HG02798 (cell line): ENCODE data around the gene AIRE.
"Not testable (repeated sequence)": the region's sequence is repeated elsewhere in the genome, so short reads cannot be mapped to it uniquely, and the experiment has no call there.

Experiments
- ATAC-seq: cut with Tn5 transposase; IDR thresholded peaks from one replicate; pipeline ENCODE4 v1.9.1; 2021; ENCODE audit warnings: mild to moderate bottlenecking; ENCODE audit not compliant: unreplicated experiment, poor library complexity

The AIRE gene

DNA sequence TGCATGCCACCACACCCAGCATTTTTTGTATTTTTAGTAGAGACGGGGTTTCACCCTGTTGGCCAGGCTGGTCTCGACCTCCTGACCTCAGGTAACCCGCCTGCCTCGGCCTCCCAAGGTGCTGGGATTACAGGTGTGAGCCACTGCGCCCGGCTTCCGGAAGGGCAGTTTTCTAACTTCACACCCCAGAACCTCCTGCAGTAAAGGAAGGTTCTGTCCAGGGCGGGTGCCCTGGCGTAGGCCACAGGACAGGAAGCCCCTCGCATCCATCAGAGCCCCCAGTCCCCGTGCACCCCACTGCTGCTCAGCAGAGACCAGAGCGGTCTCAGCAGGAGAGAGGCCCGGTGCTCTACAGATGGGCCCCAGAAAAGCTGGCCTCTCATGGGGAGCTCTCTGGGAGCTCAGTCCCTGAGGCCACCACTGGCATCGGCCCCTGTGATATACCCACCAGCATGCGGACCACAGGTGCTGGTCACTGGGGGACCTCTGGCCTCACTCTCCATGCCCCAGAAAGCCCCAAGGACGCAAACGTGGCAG, 19.9 kb upstream of the AIRE start:
- ATAC-seq = no peak

DNA sequence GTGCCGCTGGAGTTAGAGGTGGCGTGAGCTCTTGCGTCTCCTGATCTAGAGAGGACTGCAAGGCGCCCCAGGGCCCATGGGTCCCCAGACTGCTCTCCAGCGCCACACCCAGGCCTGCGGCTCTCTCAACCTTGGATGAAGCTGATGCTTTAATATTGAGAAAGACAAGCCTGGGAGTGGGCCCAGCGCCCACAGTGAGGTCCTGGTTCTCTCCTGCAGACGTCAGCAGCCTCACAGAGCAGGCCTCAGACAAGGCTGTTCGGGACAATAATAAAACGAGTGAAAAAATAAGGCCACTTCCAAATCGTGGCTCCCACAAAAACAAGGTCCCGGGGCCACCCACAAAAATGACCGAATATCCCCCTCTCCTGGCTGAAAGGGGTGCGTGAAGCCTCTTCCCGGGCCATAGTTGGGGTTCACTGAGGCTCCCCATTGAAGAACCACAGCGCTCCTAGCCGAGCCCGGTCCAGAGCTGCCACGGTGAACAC, 18.0 kb upstream of the AIRE start:
- no peak for ATAC-seq

DNA sequence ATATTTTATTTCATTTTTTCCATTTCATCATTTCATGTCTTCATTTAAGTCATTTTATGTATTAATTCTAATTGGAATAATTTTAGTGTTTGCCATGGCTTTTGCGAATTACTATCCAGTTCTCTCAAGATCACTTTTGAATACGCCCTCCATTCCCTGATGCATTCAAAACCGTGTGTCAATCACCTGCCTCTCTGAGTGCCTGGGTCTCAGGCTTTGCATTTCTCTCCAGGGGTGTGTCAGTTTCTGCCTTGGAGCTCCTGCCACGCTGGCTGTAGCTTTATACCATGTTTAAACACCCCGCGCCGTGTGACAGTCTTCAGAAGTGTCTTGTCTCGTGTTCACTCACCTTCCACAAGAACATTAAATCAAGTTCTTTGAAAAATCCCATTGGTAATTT, 16.6 kb upstream of the AIRE start:
- ATAC-seq = no peak

DNA sequence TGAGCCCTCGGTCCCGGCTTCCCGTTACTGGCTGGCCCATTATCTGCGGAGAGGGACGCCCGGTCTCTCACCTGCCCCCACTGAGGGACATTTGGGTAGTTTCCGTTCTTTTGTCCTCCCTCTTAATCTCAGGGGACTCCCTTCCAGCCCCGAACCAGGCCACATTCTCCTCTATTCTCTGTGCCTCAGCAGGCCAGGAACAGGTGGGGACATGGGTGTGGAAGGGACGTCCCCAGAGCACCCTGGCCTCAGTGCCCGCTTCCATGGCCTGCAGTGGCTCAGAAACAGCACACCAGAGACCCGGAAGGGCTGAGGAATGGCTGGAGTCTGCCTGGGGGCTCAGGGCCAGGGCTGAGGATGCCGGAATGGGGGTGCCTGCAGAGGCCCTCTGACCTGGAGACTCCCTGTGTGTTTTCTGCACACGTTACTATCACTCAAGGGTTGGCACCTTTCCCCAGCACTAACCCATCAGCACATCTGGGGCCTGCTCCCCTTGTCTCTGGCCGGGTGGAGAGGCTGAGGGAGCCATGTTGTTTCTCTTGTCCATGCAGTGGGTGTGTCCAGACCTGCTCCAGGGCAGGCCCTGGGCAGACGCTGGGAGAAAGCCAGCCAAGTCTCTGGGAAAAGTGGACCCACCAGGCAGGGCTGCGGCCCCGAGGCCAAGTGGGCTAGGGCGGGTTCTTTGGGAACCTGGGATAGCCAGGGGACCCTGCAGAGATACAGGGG, 14.0 kb upstream of the AIRE start:
- ATAC-seq = no peak

DNA sequence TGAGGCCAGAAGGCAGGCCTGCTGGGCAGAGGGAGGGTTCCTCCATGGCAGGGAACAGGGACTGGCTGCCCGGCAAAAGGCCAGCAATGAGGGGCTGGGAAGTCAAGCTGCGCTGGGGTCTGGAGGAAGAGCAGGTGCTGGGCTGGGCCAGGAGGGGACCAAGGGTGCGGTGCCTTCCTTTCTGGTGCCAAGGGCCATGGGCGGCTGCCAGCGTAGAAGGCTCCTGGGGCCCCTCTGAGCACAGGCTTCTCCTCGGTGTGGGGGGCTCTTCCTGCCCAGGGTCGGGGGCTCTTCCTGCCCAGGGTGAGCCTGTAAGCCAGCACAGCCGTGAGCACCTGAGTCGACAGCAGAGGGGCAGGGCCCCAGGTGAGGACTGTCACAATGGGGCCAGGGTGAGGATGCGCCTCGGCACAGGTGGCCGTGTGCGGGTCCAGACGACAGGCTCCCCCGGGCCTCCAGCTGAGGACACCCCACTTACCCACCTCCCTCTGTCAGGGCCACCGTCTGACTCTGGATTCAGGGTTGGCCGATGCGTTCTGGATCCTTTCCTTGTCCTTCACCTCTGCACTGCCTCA, 13.3 kb upstream of the AIRE start:
- no peak for ATAC-seq

DNA sequence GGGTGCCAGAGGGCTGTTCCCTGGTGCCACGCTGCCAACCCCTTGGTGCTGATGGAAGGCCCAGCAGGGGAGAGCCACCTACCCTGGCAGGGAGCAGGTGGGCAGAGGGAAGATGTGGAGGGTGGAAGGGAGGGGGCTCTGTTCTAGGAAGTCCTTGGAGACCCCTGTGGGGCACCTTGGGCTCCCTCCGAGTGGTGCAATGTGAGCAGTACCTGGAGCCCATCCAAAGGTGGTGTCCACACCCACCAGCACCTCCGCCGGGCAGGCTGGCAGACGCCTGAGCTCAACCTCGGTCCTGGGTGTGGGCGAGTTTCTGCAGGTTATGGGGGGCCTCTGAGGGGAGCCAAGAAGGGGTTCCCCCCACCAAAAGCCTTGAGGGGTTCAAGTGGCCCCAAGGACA, 12.6 kb upstream of the AIRE start:
- no peak for ATAC-seq

DNA sequence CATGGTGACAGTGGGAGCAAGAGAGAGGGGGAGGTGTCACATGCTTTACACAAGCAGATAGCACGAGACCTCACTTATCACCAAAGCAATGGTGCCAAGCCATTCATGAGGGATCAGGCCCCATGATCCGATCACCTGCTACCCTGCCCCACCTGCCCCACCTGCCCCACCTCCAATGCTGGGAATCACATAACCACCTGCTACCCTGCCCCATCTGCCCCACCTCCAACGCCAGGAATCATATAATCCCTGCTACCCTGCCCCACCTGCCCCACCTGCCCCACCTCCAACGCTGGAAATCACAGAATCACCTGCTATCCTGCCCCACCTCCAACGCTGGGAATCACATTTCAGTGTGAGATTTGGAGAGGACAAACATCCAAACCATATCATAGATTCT, 10.6 kb upstream of the AIRE start:
- ATAC-seq = no peak

DNA sequence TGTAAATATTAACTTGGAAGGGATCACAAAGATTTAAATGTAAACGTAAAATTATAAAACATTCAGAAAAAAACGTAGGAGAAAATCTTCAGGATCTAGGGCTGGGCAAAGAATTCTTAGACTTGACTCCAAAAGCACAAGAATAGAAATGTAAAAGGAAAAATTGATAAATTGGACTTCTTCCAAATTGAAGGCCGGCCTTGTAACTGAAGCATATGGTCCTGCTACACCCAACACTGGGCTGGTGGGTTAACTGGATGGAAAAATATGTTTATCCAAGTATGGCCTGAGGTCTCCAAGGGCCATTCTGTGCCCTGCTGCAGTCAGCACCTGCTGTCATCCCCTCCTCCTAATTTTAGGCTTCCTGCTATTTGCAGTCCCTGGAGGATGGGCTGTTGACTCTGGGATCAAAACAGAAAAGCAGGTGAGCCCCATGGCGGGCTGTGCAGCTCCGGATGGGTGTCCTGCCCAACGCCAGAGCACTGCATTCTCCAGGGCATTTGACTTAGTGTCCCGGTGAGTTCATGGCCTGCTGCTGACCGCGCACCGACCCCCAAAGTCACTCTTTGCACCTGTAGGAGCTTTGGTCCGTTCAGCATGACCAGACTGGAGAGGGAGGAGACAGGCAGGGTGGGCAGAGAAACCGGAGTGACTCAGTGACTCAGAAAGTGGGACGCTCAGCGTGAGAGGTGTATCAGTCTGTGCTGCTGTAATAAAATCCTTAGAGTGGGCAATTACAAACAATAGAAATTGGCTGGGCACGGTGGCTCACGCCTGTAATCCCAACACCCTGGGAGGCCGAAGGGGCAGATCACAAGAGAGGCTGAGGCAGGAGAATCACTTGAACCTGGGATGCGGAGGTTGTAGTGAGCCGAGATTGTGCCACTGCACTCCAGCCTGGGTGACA, 6.1 kb upstream of the AIRE start:
- no peak for ATAC-seq

DNA sequence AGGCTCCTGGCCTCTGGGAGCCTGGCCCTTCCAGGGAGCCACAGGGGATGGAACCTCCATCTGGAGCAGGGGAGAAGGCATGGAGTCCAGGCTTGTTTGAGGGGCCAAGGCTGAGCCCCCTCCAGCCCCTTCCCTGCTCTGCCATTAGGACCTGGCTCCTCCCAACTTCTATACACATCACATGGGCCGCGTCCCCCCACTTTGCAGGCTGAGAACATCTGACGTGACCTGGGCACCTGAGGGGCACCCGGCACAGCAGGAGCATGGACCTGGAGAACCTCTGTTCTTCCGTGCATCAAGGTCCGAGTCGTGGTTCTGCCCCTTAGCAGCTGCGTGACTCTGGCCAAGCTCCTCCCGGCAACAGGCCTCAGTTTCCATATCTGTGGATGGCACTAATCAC, 3.9 kb upstream of the AIRE start:
- ATAC-seq = no peak

DNA sequence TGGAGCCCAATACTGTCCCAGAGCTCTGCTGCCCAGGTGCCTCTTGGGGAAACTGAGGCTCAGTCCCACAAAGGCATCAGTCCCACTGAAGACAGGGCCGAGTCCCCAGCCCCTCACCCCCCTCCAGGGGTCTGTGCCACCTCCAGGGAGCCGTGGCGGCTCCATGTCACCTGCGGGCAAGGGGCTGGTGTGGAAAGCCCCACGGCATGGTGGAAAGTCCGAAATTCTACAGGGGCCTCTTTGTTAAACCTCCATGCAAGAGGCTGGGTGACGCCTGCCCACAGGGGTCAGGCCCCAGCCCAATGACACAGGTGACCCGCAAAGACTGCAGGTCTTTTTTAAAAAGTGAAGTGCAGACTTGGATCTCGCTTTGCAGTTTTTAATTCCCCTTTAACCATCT, 3.3 kb upstream of the AIRE start:
- no peak for ATAC-seq

DNA sequence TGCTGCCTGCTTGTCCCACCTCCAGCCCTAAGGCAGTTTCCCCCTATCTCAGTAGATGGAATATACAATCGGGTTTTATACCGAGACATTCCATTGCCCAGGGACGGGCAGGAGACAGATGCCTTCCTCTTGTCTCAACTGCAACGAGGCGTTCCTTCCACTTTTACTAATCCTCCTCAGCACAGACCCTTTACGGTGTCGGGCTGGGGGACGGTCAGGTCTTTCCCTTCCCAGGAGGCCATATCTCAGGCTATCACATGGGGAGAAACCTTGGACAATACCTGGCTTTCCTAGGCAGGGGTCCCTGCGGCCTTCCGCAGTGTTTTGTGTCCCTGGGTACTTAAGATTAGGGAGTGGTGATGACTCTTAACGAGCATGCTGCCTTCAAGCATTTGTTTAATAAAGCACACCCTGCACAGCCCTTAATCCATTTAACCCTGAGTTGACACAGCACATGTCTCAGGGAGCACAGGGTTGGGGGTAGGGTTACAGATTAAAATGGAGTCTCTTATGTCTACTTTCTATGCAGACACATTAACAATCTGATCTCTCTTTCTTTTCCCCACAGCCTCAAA, 2.4 kb upstream of the AIRE start:
- ATAC-seq = not testable (repeated sequence)

DNA sequence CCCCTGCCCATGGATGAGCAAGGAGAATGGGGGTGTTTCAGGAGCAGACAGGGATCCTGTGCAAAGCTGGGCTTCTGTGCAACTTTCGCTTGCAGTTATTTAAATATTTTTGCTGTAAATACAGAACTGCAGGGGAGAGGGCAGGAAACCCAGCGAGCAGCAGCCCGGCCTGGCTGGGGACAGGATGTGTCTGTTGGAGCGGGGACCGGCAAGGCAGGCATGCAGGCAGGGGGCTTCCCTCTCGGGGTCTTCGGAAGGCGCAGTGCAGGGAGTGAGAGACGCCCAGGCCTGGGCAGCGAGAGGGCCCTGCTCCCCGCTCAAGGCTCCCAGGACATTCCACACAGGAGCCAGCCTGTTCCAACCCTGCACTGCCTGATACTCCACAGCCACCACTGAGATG, 1.7 kb upstream of the AIRE start:
- ATAC-seq = no peak

DNA sequence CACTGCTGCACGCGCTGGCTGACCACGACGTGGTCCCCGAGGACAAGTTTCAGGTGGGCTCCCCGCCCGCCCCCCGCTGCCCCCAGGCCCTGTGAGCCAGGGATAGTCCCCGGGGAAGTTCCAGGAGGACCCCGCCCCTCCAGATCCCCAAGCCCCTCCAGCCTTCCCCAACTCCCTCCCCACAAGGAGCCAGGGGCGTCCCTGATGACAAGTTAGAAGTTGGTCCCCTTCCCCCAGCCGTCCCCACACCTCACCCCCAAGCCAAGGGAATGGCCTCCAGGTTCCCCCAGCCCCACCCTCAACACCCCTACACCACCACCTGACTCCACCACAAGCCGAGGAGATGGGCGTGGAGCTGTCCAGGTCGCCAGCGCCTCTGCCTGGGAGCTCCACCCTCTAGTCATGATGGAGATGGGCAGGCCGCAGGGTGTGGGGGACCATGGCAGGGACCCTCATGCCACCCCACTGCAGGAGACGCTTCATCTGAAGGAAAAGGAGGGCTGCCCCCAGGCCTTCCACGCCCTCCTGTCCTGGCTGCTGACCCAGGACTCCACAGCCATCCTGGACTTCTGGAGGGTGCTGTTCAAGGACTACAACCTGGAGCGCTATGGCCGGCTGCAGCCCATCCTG, 525 bp downstream of the AIRE start:
- no peak for ATAC-seq

DNA sequence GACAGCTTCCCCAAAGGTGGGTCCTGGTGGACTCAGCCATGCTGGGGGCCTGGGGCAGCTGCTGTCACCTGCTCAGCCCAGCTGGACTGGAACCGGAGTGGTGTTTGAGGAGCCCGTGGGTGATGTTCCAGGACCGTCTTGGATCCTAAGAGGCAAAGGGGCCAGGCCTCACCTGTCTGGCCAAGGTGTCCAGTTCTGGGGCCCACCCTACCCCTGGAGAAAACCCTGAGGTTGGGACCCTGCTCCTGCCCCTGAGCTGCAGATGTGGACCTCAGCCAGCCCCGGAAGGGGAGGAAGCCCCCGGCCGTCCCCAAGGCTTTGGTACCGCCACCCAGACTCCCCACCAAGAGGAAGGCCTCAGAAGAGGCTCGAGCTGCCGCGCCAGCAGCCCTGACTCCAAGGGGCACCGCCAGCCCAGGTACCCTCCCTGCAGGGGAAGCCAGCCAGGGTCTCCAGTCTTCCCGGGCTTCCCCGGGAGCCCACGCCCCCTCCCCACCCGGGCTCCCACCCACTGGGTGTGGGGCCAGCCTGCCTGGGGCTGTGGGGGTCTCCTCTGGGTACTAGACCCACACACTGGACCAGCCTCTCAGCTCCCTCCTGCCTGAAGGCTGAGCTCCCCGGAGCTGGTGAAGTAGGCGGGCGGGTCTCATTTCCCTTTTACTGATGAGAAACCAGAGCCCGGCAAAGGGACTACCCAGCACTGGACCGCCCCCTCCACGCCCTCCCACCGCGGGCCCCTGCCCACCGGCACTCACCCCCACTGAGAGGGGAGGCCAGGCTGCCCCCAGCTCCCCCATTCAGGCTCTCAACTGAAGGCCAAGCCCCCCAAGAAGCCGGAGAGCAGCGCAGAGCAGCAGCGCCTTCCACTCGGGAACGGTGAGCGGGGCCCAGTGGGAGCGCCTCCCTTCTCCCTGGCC, 1.3 kb downstream of the AIRE start:
- ATAC-seq = no peak

DNA sequence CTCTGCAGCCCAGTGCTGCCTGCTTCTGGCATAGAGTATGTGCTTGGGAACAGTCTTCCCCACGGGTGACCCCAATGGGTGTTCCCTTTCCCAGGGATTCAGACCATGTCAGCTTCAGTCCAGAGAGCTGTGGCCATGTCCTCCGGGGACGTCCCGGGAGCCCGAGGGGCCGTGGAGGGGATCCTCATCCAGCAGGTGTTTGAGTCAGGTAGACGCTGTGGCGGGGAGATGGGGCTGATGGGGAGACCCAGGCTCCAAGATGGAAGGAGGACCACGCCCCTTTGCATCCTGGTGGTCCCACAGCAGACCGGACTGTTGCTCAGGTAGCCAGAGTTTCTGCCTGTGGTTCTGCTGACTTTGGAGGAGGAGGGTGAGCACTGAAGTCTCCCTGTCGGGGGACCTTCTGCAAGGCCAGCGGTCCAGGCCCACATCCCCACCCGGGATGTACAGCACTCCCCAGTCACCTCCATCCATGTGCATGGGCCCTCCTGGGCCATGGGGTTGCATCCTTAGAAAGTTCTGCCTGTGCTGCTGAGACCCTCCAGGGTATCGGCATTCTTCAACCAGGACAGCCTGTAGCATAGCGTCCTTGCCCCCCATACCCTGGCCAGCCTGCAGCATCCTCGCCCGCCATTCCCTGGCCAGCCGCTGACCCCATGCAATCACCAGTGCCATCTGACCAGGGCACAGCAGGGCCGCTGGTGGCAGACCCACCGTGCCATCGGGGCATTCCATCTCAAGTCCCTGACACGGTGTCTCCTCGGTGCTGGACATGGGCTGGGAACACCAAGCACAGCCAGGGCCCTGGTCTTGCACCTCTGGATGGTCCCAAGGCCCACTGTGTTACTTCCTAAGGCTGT, 2.8 kb downstream of the AIRE start:
- no peak for ATAC-seq

DNA sequence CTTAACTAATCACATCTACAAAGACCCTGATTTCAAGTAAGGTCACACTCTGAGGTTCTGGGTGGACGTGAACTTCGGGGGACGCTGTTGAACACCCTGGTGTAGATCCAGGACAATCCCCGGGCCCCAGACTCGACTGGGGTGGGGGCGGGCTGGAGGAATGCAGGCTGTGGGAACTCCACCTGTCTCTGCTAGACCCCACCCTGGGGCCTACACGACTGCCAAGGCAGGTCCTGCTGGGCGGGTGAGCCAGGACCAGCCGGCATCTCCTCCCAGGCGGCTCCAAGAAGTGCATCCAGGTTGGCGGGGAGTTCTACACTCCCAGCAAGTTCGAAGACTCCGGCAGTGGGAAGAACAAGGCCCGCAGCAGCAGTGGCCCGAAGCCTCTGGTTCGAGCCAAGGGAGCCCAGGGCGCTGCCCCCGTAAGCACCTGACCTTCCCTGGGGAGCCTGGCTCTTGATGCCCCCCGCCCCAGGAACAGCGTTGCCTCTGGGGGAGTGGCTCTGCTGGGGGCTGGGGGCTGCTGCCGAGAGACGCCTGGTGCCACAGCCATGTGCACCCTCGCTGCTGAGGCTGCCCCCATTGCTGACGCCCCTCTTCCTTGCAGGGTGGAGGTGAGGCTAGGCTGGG, 3.8 kb downstream of the AIRE start:
- no peak for ATAC-seq

DNA sequence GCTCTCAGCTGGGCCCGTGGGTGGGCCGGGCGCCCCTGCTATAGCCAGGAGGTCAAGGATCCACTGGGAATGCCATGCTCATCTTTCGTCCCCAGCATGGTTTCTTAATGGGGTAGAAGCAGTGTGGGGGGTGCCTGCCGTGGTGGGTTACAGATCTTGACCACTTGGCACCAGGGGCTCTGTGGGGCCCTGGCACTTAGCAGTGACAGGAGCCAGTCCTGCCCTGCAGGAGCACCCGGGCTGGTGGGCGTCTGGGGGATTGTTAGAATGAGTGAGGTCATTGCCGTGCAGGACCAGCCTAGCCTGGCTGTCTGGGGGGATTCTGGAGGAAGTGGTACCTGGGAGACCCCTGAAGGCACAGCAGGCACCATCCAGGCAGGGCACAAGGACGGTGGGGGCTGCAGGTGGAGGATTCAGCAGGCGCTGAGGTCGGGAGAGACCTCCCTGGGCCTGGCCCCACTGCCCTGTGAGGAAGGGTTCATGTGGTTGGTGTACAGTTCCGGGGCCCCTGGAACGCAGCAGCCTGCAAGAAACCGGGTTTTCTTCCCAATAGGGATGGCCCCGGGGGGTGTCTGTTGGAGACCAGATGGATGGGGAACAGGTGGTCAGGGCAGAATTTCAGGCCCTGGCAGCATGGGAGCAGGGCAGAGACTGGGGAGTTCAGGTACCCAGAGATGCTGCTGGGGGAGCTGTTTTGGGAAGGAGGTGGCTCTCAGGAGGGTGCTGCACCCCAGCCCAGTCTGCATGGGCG, 4.8 kb downstream of the AIRE start:
- no peak for ATAC-seq
